HepG2 (cell line): ENCODE results near the gene MPP3. TPM values are rescaled to one million over a fixed set of nuclear protein-coding genes. Genes with fewer than 3 reads are reported as not detected.
A peak's percentile ranks its signal among the peaks of the same experiment; 100 is the strongest.

Experiments
- ATAC-seq: fragments of 200-7000 bp; cut with Tn5 transposase; 3 replicates; pipeline ENCODE4 v1.9.1; 2020; ENCODE audit warnings: mild to moderate bottlenecking, moderate library complexity
- BruUV-seq: library from RNA; stranded (reverse); fragments of 400-500 nt; replicated peaks from 2 replicates; lab custom pipeline; 2021; lab: Mats Ljungman, UMichigan
- CTCF ChIA-PET: fragments of 300-600 bp; formaldehyde crosslinking; extraction: SDS; loops from one replicate; lab custom pipeline; 2021; ENCODE audit warnings: low total read pairs, inconsistent platforms, low intra/inter-chr PET ratio; lab: Yijun Ruan, JAX
- POLR2A ChIA-PET: fragments of 350-600 bp; sonication (Branson Sonifier 250); formaldehyde crosslinking; loops from one replicate; lab custom pipeline; 2020; ENCODE audit warnings: antibody characterized with exemption, inconsistent platforms; lab: Yijun Ruan, JAX
- DNase-seq: peaks from one replicate; pipeline ENCODE4 v3.0.0-alpha.2; 2015; ENCODE audit warnings: low spot score
- FAIRE-seq: peaks from 3 replicates; lab custom pipeline; 2011; peaks lifted over from hg19 to GRCh38; lab: Jason Lieb, UNC
- H2AFZ ChIP-seq: one replicate; pipeline ENCODE4 v1.6.1; 2011; ENCODE audit warnings: low read length, inconsistent platforms
- H3K27ac ChIP-seq: fragments of 300-600 bp; 3 replicates; pipeline ENCODE4 v1.8.0; 2011; ENCODE audit warnings: mixed run types, mild to moderate bottlenecking, mixed read lengths, low read length, inconsistent platforms; ENCODE audit not compliant: insufficient read depth; ENCODE audit errors: extremely low read length
- H3K27me3 ChIP-seq, 2 experiments: fragments of 200-600 bp in 1 of 2; 2 replicates in 1 of 2; 3 replicates in 1 of 2; pipeline versions ENCODE4 v1.6.0 to v1.8.0; 2011; ENCODE audit warnings: low read length in 2 of 2, mild to moderate bottlenecking in 2 of 2, moderate library complexity in 2 of 2, inconsistent platforms in 1 of 2; ENCODE audit not compliant: insufficient read depth in 2 of 2, control insufficient read depth in 1 of 2
- H3K36me3 ChIP-seq, 2 experiments: fragments of 200-600 bp in 1 of 2; replicated peaks in 1 of 2; 2 replicates in 1 of 2; 3 replicates in 1 of 2; pipeline versions ENCODE4 v1.5.1 to v1.8.0; 2011; ENCODE audit warnings: low read length in 2 of 2, inconsistent platforms in 1 of 2; ENCODE audit not compliant: insufficient read depth in 2 of 2, control insufficient read depth in 1 of 2
- H3K4me1 ChIP-seq: 2 replicates; pipeline ENCODE4 v1.5.1; 2012; ENCODE audit warnings: low read length, inconsistent platforms; ENCODE audit not compliant: insufficient read depth
- H3K4me2 ChIP-seq: 2 replicates; pipeline ENCODE4 v1.6.0; 2011; ENCODE audit warnings: low read depth, low read length, inconsistent platforms
- H3K4me3 ChIP-seq, 3 experiments: fragments of 200-600 bp in 1 of 3; sonication (generic), shearing (Covaris generic) in 1 of 3; replicated peaks in 1 of 3; 2 replicates each; pipeline ENCODE4 v1.5.1; 2011 to 2016; ENCODE audit warnings: low read length in 3 of 3, inconsistent platforms in 2 of 3, low read depth in 2 of 3, mild to moderate bottlenecking in 2 of 3, control low read depth in 1 of 3, mixed read lengths in 1 of 3; ENCODE audit not compliant: insufficient read depth in 1 of 3
- H3K79me2 ChIP-seq: one replicate; pipeline ENCODE4 v1.6.1; 2011; ENCODE audit warnings: low read length, inconsistent platforms; ENCODE audit not compliant: insufficient read depth
- H3K9ac ChIP-seq: 2 replicates; pipeline ENCODE4 v1.6.0; 2011; ENCODE audit warnings: mild to moderate bottlenecking, low read depth, low read length, inconsistent platforms; ENCODE audit not compliant: insufficient read depth
- H3K9me3 ChIP-seq: 2 replicates; pipeline ENCODE4 v1.5.1; 2012; ENCODE audit warnings: mild to moderate bottlenecking, low read length
- H4K20me1 ChIP-seq: 2 replicates; pipeline ENCODE4 v1.6.0; 2011; ENCODE audit warnings: inconsistent platforms, mild to moderate bottlenecking, low read length, moderate library complexity; ENCODE audit not compliant: insufficient read depth
- ATF7 ChIP-seq, 2 experiments: fragments of 450-650 bp in 1 of 2; sonication (generic) in 1 of 2; formaldehyde crosslinking in 1 of 2; IDR thresholded peaks; 2 replicates each; pipeline versions ENCODE4 v1.4.0 to v1.6.1; 2016 to 2020; ENCODE audit warnings: antibody characterized with exemption in 1 of 2, mild to moderate bottlenecking in 1 of 2, missing genetic modification reagents in 1 of 2
- PHF5A ChIP-seq: IDR thresholded peaks from one replicate; pipeline ENCODE4 v1.6.1; 2018; ENCODE audit warnings: low read depth, missing genetic modification reagents; ENCODE audit not compliant: unreplicated experiment
- WGBS: methylation state at CpG from one replicate; pipeline ENCODE4 v1.1.6; 2017; ENCODE audit warnings: low lambda C conversion rate; 5-methylcytosine and 5-hydroxymethylcytosine counted together
- in situ Hi-C: cut with HindIII; loops from 2 replicates; pipeline ENCODE4 v1.10.0; 2017; ENCODE audit warnings: low pct_unique_long_range_greater_than_20kb; ENCODE audit not compliant: extremely low pct_ligation_motif_present
- intact Hi-C: fragments of 100-400 bp; cut with micrococcal nuclease; formaldehyde crosslinking; loops from one replicate; pipeline ENCODE4 v1.10.0; 2022; ENCODE audit not compliant: unreplicated experiment
- polyA plus RNA-seq, 8 experiments: library from polyadenylated mRNA; depleted of rRNA in 3 of 8; stranded (reverse) in 7 of 8; unstranded in 1 of 8; fragments of >200 nt; fragmentation: Illumina TruSeq in 4 of 8; extraction: Trizol in 4 of 8; gene quantifications; 2 replicates each; pipeline versions ENCODE4 v1.2.1 to v1.2.3, GENCODE V29; 2011 to 2016; ENCODE audit warnings: low read depth in 4 of 8, missing spikeins in 1 of 8, mixed read lengths in 1 of 8; ENCODE audit not compliant: insufficient read depth in 1 of 8
- total RNA-seq, 5 experiments: library from RNA; depleted of rRNA; stranded (reverse); fragments of >200 nt; fragmentation: Illumina TruSeq; extraction: Trizol; gene quantifications; 2 replicates each; pipeline ENCODE4 v1.2.3, GENCODE V29; 2016; ENCODE audit warnings: low read depth in 1 of 5
- TF ChIP-seq, protein P1 (sequence below), 2 experiments: fragments of 450-650 bp in 1 of 2; sonication (generic) in 1 of 2; formaldehyde crosslinking in 1 of 2; IDR thresholded peaks; 2 replicates each; pipeline versions ENCODE4 v1.6.1 to v1.8.0; 2016 to 2022; ENCODE audit warnings: antibody characterized with exemption in 1 of 2, mild to moderate bottlenecking in 1 of 2, missing genetic modification reagents in 1 of 2

Gene MPP3
- total and polyA plus RNA-seq, 2 of the 13 experiments (the other 11 are each of a cell fraction or from before 2014, with no cell fraction given) = 0.91 to 1.8 TPM

DNA sequence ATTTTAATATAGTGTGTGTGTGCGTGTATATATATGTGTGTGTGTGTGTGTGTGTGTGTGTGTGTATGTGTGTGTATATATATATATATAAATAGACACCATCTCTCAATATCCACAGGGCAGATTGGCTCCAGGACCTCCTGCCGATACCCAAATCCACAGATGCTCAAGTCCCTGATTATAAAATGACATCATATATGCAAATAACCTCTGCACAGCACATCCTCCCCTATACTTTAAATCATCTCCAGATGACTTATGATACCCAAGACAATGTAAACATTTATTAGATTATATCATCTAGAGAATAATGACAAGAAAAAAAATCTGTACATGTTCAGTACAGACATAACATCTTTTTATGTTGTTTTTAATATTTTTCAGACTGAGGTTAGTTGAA is 62.0 kb downstream of the MPP3 start:
- no peaks in the 10 kb centered on the region for H3K9me3 ChIP-seq
- no peak overlapping the region for H3K9ac ChIP-seq
- TF ChIP-seq, protein P1, sequence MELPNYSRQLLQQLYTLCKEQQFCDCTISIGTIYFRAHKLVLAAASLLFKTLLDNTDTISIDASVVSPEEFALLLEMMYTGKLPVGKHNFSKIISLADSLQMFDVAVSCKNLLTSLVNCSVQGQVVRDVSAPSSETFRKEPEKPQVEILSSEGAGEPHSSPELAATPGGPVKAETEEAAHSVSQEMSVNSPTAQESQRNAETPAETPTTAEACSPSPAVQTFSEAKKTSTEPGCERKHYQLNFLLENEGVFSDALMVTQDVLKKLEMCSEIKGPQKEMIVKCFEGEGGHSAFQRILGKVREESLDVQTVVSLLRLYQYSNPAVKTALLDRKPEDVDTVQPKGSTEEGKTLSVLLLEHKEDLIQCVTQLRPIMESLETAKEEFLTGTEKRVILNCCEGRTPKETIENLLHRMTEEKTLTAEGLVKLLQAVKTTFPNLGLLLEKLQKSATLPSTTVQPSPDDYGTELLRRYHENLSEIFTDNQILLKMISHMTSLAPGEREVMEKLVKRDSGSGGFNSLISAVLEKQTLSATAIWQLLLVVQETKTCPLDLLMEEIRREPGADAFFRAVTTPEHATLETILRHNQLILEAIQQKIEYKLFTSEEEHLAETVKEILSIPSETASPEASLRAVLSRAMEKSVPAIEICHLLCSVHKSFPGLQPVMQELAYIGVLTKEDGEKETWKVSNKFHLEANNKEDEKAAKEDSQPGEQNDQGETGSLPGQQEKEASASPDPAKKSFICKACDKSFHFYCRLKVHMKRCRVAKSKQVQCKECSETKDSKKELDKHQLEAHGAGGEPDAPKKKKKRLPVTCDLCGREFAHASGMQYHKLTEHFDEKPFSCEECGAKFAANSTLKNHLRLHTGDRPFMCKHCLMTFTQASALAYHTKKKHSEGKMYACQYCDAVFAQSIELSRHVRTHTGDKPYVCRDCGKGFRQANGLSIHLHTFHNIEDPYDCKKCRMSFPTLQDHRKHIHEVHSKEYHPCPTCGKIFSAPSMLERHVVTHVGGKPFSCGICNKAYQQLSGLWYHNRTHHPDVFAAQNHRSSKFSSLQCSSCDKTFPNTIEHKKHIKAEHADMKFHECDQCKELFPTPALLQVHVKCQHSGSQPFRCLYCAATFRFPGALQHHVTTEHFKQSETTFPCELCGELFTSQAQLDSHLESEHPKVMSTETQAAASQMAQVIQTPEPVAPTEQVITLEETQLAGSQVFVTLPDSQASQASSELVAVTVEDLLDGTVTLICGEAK (IDR thresholded peaks at IDR 0.05) = no peak
- TF ChIP-seq, protein P1 (CRISPR knock-in tag; IDR thresholded peaks at IDR 0.05) = no peak
- TF ChIP-seq PHF5A (CRISPR knock-in tag) (no peak), ATF7 (IDR thresholded peaks at IDR 0.05) (peak; percentile 60), ATF7 (CRISPR knock-in tag; IDR thresholded peaks at IDR 0.05) (no peak)
- H3K4me2 ChIP-seq = no peak overlapping the region
- H4K20me1 ChIP-seq = no peaks in the 10 kb centered on the region
- ChIA-PET CTCF (no interaction called here), POLR2A (no interaction called here)
- intact Hi-C loops = no loop called here
- no peak overlapping the region for H2AFZ ChIP-seq
- H3K79me2 ChIP-seq = peaks cover 5% of the 10 kb centered on the region
- BruUV-seq = no TSS peak
- in situ Hi-C loops = no loop called here
- no peak for ATAC-seq
- H3K27me3 ChIP-seq = no peaks in the 10 kb centered on the region
- peaks cover 26 to 52% of the 10 kb centered on the region in 2 experiments for H3K36me3 ChIP-seq
- no peak for FAIRE-seq
- no peak for DNase-seq
- 95% methylated on average over 2 of the region's 2 CpGs for WGBS
- H3K4me3 ChIP-seq = no peak overlapping the region
- H3K27ac ChIP-seq = no peak overlapping the region
- H3K4me1 ChIP-seq = peaks cover 49% of the 10 kb centered on the region
